ENCODE data around the gene SYNPO.

Gene SYNPO

DNA sequence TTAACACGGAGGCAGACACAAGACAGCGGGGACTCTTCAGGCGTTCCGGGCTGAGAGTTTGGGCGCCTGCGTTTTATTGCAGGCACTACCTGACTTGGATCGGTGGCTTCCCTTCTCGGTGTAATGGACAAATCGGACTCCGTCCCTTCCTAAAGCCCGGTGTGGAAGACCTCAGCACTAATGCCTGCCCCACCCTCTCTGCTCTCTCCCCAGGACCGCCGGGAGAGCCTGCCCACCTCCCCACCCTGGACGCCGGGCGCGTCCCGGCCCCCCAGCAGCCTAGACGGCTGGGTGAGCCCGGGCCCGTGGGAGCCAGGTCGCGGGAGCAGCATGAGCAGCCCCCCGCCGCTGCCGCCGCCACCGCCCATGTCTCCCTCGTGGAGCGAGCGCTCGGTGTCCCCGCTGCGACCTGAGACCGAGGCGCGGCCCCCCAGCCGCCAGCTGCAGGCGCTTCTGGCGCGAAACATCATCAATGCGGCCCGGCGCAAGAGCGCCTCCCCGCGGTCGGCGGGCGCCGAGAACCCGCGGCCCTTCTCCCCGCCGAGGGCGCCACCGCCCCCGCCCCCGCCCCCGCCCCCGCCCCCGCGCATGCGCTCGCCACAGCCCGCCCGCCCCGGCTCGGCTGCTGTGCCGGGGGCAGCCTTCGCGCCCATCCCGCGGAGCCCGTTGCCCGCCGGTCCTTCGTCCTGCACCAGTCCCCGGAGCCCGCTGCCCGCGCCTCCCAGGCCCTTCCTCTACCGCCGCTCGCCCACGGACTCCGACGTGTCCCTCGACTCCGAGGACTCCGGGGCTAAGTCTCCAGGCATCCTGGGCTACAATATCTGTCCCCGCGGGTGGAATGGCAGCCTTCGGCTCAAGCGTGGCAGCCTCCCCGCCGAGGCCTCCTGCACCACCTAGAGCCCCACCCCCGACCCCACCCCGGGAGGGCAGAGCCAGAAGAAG, 16.0 kb downstream of the SYNPO start:
- in situ Hi-C loops (cut with MboI; ENCODE audit: low sequenced_read_pairs), result no loop called here

DNA sequence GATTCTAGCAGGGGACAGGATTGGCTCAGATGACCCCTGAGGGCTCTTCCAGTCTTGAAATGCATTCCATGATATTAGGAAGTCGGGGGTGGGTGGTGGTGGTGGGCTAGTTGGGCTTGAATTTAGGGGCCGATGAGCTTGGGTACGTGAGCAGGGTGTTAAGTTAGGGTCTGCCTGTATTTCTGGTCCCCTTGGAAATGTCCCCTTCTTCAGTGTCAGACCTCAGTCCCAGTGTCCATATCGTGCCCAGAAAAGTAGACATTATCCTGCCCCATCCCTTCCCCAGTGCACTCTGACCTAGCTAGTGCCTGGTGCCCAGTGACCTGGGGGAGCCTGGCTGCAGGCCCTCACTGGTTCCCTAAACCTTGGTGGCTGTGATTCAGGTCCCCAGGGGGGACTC, 17.7 kb downstream of the SYNPO start:
- in situ Hi-C loops (cut with MboI; ENCODE audit: low sequenced_read_pairs), result no loop called here

DNA sequence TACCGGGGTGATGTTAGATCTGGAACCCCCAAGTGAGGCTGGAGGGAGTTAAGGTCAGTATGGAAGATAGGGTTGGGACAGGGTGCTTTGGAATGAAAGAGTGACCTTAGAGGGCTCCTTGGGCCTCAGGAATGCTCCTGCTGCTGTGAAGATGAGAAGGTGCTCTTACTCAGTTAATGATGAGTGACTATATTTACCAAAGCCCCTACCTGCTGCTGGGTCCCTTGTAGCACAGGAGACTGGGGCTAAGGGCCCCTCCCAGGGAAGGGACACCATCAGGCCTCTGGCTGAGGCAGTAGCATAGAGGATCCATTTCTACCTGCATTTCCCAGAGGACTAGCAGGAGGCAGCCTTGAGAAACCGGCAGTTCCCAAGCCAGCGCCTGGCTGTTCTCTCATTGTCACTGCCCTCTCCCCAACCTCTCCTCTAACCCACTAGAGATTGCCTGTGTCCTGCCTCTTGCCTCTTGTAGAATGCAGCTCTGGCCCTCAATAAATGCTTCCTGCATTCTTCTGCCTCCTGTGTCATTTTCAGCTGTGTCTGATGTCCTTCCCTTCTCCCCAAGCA, 18.3 kb downstream of the SYNPO start:
- in situ Hi-C loops (cut with MboI; ENCODE audit: low sequenced_read_pairs), result no loop called here

DNA sequence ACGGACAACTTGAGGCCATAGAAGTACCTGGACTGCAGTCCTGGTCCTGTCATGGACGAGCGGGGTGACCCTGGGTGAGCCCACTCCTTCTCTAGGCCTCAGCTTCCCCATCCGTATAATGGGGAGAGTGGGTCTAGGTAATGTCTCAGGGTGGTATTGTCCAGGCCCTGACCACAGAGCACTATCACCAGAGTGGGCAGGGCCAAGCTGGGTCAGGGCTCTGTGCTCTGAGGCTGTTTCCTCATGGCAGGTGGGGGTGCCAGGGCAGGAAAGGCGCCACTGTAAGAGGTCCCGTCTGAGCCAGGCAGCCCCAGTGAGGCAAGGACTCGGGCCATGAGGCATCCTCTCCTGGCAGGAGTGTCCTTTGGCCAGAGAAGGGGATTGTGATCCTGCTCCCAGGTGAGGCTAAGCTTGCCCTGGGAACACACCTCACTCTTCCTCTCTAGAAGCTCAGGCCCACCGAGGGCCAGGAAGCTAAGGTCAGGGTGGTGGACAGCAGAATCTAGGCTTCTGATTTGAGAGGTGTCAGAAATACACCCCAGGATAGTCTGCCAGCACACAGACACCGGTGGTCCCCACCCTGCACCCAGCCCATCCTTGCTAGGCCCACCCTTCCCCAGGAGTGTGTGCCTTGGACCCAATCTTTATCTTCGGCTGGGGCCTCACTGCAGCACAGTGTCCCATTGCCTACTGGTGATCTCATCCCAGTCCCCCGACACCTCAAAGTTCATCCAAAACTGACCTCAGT, 19.1 kb downstream of the SYNPO start:
- in situ Hi-C loops (cut with MboI; ENCODE audit: low sequenced_read_pairs), result no loop called here

DNA sequence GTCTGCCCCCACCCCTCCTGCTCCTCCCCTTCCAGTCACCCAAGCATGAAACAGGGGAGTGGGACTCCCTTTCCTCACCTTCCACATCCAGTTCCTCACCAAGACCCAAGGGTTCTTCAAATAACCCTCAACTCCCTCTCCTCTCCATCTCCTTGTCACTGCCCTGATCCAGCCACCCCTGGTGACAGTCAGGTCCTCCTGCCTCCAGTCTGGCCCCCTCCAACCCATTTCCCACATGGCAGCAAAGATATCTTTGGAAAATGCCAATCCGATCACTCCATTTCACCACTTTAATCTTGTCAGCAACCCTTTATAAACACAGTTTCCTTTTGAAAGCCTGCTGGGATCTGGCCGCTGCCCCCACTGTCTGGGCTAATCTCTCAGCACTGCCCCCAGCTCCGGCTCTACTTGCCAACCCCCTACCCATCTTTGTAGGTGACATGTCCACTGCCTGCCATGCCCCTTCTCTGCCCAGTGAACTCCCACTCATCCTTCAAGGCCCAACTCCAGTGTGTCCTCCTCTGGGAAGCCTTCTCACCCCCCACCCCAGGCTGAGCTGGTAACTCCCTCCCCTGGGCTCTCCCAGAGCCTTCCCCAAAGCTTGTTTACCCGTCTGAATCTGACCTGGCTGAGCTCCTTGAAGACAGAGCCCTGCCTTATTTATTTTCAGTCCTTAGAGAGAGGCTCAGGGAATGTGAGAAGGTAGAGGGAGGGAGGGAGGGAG, 19.8 kb downstream of the SYNPO start:
- in situ Hi-C loops (cut with MboI; ENCODE audit: low sequenced_read_pairs), result no loop called here

DNA sequence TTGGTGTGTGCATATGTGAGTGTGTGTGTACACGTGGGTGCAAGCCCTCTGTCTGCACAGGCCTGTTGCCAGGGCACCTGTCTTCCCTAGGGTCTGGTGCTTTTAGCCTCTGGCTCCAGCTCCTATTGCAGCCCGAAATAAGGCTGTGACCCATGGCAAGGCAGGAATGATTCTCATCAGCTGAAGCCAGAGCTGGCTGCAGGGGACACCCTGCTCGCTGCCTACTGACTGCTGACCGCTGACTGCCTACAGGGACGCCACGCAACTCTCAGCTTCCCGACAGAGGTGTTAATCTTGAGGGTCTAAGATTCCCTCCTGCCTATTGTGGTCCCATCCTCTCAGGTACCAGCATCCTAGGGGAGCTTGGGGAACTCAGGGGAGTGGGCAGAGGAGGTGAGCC, 20.6 kb downstream of the SYNPO start, which contains the start of gene MYOZ3:
Gene MYOZ3, plus strand, starts transcription at position 166 of the 400 bp plus-strand sequence. CDS start 1,691 bp downstream, outside the sequence.
- in situ Hi-C loops (cut with MboI; ENCODE audit: low sequenced_read_pairs), result no loop called here

DNA sequence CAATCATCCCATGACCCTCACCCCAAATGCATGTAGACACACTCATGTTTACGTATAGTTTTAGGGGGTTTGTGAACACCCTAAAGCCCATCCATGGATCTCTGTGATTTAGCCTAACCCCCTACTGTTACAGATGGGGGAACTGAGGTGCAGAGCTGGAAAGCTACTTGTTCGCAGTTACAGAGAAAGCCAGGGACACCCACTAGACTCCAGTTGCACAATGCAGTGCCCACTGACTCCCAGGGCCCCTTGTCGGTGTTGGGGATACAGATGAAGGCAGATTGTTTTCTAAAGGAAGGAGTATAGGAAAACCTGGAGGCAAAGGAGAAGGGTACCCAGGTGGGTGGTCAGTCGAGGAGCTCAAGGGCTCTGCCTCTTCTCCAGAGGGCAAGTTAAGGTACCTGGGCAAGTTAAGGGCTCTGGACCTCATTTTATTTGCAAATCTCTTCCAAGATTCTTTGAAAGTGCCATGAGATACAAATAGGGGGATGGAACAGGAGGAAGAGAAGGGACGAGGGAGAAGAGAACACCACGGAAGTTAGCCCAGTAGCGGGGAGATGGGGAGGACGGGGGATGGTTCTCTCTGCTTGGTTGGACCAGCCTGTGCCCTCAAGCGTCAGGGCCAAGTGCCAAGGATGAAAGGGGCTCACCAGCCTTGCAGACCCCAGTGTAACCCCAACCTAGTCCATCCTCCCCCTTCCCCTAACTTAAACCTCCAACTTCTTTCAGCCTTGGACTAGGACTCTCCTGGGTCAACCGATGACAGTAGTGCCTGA, 21.5 kb downstream of the SYNPO start:
- in situ Hi-C loops (cut with MboI; ENCODE audit: low sequenced_read_pairs), result no loop called here

DNA sequence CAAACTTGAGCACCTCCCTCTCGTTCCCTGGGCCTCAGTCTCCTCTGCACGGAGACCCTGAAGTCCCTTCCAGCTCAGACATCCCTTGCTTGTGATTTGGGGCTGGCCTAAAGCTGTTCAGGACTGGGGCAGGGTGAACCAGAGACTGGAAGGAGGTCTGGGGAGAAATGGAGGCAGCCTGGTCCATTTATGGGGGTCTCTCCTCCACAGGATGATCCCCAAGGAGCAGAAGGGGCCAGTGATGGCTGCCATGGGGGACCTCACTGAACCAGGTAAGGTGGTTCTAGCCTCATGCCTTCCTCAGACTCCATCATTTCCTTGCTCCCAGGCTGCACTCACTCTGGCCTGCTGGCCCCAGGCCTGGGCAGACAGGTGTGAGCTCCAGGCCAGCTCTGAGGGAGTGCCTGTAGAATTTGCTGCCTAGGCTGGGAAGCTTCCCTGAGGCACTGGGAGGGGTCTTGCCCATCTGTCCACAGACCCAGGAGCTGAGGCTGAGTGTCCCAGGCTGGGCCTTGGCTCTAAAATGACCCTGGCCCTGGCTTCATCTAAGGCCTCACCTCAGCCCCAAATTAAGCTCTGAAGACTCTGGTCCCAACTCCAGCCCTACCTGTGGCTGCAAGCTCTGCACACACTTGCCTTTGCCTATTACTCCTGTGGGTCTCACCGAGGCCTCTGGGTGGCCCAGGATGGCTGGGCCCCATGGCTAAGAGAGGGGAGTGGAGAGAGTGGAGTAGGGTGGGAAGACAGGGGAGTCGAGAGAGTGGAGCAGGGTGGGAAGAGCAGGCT, 22.5 kb downstream of the SYNPO start:
- in situ Hi-C loops (cut with MboI; ENCODE audit: low sequenced_read_pairs), result no loop called here

DNA sequence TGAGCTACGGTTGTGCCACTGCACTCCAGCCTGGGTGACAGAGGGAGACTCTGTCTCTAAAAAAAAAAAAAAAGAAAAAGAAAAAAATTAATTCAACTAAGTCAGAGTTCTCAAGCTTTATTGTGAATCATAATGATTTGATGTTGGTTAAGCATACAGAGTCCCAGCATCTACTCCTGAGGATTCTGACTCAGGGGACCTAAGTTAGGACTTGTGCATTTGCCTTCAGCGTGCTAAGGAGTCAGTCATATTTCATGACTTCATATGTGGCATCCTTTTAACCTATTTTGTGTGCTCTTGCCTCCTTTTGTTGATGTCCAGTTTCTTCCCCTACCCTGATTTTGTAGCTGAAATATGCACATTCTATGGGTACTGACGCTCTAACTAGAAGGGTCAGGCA, 23.5 kb downstream of the SYNPO start:
- in situ Hi-C loops (cut with MboI; ENCODE audit: low sequenced_read_pairs), result no loop called here

DNA sequence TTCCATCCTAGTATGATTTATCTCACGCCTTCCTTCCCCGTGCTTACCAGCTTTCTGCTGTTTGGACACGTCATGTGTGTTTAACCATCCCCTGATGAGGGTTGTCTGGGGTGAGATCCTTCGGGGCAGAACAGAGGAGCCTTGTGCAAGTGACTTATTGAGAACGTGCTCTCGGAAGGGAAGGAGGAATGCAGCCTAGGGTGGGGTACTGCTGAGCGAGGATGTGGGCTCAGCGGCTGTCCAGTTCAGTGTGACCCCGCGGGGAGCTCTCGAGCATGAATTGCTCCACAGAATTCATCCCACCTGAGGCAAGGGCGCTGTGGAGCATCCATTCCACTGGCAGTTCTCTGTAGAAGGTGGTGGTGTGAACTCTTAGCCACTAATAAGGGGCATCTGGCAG, 24.6 kb downstream of the SYNPO start:
- in situ Hi-C loops (cut with MboI; ENCODE audit: low sequenced_read_pairs), result no loop called here

DNA sequence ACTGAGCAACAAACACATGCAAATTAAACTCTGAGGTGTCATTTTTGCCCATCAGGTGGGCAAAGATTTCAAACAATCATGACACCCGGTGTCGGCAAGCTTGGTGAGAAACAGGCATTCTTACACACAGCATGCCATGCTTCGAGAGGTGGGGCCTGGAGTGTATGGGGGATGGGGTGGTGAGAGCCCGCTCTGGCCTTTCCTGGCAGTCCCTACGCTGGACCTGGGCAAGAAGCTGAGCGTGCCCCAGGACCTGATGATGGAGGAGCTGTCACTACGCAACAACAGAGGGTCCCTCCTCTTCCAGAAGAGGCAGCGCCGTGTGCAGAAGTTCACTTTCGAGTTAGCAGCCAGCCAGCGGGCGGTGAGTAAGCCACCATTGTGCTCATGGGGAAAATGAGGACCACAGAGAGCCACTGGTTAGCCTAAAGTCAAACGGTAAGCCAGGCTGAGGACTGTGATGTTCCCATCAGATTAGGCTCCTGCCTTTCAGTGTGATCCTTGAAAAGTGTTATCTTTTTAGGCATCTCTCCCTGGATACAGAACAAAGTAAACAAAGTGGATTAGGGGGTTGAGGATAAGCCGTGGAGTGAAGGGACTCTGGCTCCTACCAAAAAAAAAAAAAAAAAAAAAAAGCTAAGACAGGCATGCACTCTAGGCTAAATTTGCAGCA, 30.0 kb downstream of the SYNPO start:
- in situ Hi-C loops (cut with MboI; ENCODE audit: low sequenced_read_pairs), result no loop called here

DNA sequence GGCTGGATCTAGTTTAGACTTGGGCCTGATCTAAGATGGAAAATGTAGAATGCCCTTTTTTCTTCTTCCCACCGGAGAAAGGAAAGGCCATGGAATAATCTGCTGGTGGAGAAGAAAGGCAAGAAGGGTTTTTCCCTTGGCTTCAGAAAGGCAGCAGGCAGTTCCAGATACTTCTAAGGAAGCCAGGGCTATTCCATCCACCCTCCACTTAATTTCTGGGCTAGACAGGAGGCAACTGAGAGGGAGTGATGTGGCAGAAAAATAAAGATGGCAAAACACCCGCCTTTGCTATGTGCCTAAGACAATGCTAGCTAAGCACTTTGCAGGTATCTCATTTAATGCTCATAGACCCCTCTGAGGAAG, 30.5 kb downstream of the SYNPO start:
- in situ Hi-C loops (cut with MboI; ENCODE audit: low sequenced_read_pairs), result no loop called here

DNA sequence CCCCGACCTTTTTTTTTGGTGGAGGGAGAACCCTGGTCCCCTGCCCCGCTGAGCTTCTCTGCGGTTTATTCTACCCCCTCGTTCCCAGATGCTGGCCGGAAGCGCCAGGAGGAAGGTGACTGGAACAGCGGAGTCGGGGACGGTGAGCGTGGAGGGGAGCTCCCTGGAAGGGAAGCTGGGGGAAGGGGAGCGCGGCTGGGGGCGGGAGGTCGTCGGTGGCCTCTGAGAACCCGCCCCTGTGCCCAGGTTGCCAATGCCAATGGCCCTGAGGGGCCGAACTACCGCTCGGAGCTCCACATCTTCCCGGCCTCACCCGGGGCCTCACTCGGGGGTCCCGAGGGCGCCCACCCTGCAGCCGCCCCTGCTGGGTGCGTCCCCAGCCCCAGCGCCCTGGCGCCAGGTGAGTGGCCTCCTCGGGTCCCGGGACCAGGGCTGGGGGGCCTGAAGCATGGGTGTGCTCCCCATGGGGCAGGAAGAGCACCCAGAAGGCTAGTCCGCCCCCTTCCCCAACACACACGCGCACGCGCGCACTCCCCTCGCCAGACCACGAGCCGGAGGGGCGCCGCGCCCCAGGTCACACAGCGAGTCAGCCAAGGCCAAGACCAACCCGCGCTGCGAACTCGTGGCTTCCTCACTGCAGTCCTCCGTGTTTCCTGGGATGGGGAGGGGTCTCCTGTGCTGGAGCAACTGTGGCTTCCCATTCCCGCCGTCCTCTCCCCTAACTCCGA, 31.2 kb downstream of the SYNPO start:
- in situ Hi-C loops (cut with MboI; ENCODE audit: low sequenced_read_pairs), result no loop called here

DNA sequence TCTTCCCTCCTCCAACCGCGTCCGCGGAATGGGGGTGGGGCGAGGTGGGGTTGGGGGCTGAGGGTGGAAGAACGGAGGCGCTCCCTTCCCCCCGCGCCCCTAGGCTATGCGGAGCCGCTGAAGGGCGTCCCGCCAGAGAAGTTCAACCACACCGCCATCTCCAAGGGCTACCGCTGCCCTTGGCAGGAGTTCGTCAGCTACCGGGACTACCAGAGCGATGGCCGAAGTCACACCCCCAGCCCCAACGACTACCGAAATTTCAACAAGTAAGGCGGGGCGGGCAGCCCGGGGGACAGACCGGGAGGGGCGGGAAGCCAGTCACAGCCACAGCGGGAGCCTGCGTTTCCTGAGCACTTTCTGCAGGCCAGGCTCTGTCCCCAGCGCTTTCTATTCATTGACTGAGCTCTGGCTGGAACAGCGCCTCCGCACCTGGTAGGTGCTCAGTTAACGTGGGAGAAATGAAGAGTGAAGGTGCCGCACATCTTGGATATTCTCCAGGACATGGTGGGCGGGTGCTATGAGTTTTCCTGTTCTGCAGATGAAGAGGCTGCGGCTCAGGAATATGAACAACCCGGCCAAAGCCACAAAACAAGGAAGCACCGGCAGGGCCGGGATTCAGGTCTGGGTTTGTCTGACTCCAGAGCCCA, 31.9 kb downstream of the SYNPO start:
- in situ Hi-C loops (cut with MboI; ENCODE audit: low sequenced_read_pairs), result no loop called here

DNA sequence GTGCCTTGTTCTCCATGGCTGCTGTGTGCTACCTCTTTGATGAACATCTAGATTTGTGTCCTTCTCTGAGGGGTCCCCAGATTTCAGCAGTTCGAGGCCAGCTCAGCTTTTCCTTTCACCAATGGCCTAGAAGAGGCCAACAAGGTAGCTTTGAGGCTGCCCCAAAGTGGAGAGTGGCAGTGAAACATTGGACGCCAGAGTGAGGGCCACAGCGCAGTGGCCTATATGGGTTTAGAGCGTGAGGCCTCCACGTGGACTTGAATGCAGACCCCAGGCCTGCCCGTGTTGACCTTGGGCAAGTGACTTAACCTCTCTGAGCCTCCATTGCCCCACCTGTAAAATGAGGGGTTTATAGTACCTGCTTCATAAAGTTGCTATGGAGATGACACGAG, 32.4 kb downstream of the SYNPO start:
- in situ Hi-C loops (cut with MboI; ENCODE audit: low sequenced_read_pairs), result no loop called here

DNA sequence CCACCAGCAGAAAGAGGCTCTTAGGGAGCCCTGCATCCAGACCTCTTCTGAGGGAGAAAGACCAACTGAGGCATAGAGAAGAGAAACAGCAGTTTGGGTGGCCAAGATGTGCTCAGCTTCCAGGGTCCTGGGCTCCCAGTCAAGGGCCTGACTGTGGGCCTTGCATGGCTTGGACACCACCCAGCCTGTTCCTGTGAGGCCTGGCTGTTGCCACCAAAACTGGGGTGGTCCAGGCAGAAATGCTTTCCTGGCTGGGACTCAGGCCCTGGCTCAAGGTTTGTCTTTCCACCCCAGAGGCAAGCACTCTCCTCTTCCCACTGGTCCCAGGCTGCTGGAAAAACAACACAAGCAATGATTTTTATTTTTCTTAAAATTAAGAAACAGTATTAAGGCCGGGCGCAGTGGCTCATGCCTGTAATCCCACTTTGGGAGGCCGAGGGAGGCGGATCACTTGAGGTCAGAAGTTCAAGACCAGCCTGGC, 33.9 kb downstream of the SYNPO start:
- in situ Hi-C loops (cut with MboI; ENCODE audit: low sequenced_read_pairs), result no loop called here

DNA sequence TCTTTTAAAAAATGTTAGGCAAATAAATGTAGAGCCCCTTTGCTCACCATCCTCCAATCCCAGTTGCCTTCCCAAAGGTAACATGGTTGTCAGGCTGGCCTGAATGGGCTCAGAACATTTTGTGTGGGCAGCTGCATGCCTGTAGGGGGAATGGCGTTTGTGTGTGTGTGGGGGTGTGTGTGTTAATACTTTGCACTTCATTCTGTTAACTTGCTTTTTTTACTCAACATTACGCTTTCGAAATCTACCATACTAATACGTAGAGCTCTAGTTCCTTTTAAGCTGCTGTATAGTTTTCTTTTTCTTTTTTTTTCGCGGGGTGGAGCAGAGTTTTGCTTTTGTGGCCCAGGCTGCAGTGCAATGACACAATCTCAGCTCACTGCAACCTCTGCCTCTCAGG, 34.6 kb downstream of the SYNPO start:
- in situ Hi-C loops (cut with MboI; ENCODE audit: low sequenced_read_pairs), result no loop called here

DNA sequence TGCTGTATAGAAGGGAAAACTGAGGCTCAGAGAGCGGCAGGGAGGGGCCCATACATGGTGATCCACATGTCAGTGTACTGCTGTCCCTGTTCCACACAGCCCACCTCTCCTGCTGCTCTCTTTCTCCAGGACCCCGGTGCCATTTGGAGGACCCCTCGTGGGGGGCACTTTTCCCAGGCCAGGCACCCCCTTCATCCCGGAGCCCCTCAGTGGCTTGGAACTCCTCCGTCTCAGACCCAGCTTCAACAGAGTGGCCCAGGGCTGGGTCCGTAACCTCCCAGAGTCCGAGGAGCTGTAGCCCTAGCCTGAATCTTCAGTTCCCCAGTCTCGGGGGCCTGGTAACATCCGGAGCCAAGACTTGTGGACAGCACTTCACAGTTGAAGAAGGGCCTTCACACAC, 36.1 kb downstream of the SYNPO start:
- in situ Hi-C loops (cut with MboI; ENCODE audit: low sequenced_read_pairs), result no loop called here

Data from HL-60/S4 treated with phorbol 12-myristate 13-acetate at 8.2 ng/mL for 4 days and 3 days (cell line).